ENCODE data around the gene JAM3. TPM values are rescaled to one million over a fixed set of nuclear protein-coding genes. Genes with fewer than 3 reads are reported as not detected.

JAM3 gene
- total and polyA plus RNA-seq, 2 of the 13 experiments (the other 11 are each of a cell fraction or from before 2014, with no cell fraction given), result 0.98 to 2.8 TPM

- BruUV-seq (replicated peaks), result no TSS peak
- H3K9me3 ChIP-seq (ENCODE audit: low read length), result no peaks in the 10 kb centered on the region
- no peaks in the 10 kb centered on the region for H3K36me3 ChIP-seq (replicated peaks in 1 of 2; ENCODE audit: control insufficient read depth in 1 of 2, insufficient read depth in 2 of 2, low read length in 2 of 2)
- CTCF ChIA-PET (ENCODE audit: low intra/inter-chr PET ratio, low total read pairs), result no interaction called here
- 32% methylated on average over 6 of the region's 9 CpGs for WGBS (ENCODE audit: low lambda C conversion rate)
- H2AFZ ChIP-seq (ENCODE audit: low read length), result no peak overlapping the region
- TF ChIP-seq KLF12 (CRISPR knock-in tag; IDR thresholded peaks at IDR 0.05; ENCODE audit: borderline replicate concordance) (no peak), ZFP36 (IDR thresholded peaks at IDR 0.05; ENCODE audit: borderline replicate concordance, low read depth, low read length, partially characterized antibody) (no peak), AHR (CRISPR knock-in tag; IDR thresholded peaks at IDR 0.05) (no peak), RBM39 (IDR thresholded peaks at IDR 0.05; ENCODE audit: low read depth, low read length, poor library complexity, severe bottlenecking) (no peak), TP53 (CRISPR knock-in tag; conservative IDR thresholded peaks at IDR 0.05) (no peak), ZNF709 (CRISPR knock-in tag; IDR thresholded peaks at IDR 0.05) (no peak)
- TF ChIP-seq, protein P1, sequence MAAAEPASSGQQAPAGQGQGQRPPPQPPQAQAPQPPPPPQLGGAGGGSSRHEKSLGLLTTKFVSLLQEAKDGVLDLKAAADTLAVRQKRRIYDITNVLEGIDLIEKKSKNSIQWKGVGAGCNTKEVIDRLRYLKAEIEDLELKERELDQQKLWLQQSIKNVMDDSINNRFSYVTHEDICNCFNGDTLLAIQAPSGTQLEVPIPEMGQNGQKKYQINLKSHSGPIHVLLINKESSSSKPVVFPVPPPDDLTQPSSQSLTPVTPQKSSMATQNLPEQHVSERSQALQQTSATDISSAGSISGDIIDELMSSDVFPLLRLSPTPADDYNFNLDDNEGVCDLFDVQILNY (CRISPR knock-in tag; conservative IDR thresholded peaks at IDR 0.05), result no peak
- POLR2A ChIA-PET, result no interaction called here
- ATAC-seq, result no peak
- FAIRE-seq, result no peak
- peaks cover 2 to 25% of the 10 kb centered on the region in 2 experiments; a peak in 4 of 5 replicates for H3K27me3 ChIP-seq (ENCODE audit: control insufficient read depth in 1 of 2, insufficient read depth in 2 of 2, low read length in 2 of 2)
- H3K79me2 ChIP-seq (ENCODE audit: insufficient read depth, low read length), result no peaks in the 10 kb centered on the region
- H3K4me1 ChIP-seq (ENCODE audit: insufficient read depth, low read length), result no peaks in the 10 kb centered on the region
- no peak for DNase-seq (ENCODE audit: low spot score)
- H3K9ac ChIP-seq (ENCODE audit: insufficient read depth, low read depth, low read length), result no peak overlapping the region
- H3K4me3 ChIP-seq (replicated peaks in 1 of 3; ENCODE audit: insufficient read depth in 1 of 3, low read depth in 2 of 3, low read length in 3 of 3), result no peak overlapping the region
- no peak overlapping the region for H3K27ac ChIP-seq (ENCODE audit: extremely low read length, insufficient read depth, low read length)
- intact Hi-C loops (cut with micrococcal nuclease; ENCODE audit: unreplicated experiment), result no loop called here
- no peak overlapping the region for H3K4me2 ChIP-seq (ENCODE audit: low read depth, low read length)
- in situ Hi-C loops (cut with HindIII; ENCODE audit: extremely low pct_ligation_motif_present, low pct_unique_long_range_greater_than_20kb), result no loop called here
- H4K20me1 ChIP-seq (ENCODE audit: insufficient read depth, low read length), result no peaks in the 10 kb centered on the region
These were observed 13.8 kb upstream of the JAM3 start for GRCh38 chr11:134055029-134055428.

GRCh38 chr11:134060316-134060715, 8.6 kb upstream of the JAM3 start:
- intact Hi-C loops (cut with micrococcal nuclease; ENCODE audit: unreplicated experiment) (no loop called here), in situ Hi-C loops (cut with HindIII; ENCODE audit: extremely low pct_ligation_motif_present, low pct_unique_long_range_greater_than_20kb) (no loop called here)
- Histone ChIP-seq H3K4me1 (ENCODE audit: insufficient read depth, low read length) (no peaks in the 10 kb centered on the region), H3K27ac (ENCODE audit: extremely low read length, insufficient read depth, low read length) (no peak overlapping the region), H3K27me3 (ENCODE audit: control insufficient read depth in 1 of 2, insufficient read depth in 2 of 2, low read length in 2 of 2) (peaks cover 0 to 27% of the 10 kb centered on the region in 2 experiments; a peak in 2 of 5 replicates), H4K20me1 (ENCODE audit: insufficient read depth, low read length) (no peaks in the 10 kb centered on the region), H3K79me2 (ENCODE audit: insufficient read depth, low read length) (no peaks in the 10 kb centered on the region), H2AFZ (ENCODE audit: low read length) (no peak overlapping the region), H3K4me2 (ENCODE audit: low read depth, low read length) (no peak overlapping the region), H3K9ac (ENCODE audit: insufficient read depth, low read depth, low read length) (no peak overlapping the region), H3K9me3 (ENCODE audit: low read length) (no peaks in the 10 kb centered on the region), H3K4me3 (replicated peaks in 1 of 3; ENCODE audit: insufficient read depth in 1 of 3, low read depth in 2 of 3, low read length in 3 of 3) (no peak overlapping the region), H3K36me3 (replicated peaks in 1 of 2; ENCODE audit: control insufficient read depth in 1 of 2, insufficient read depth in 2 of 2, low read length in 2 of 2) (no peaks in the 10 kb centered on the region)
- ATAC-seq (no peak), DNase-seq (ENCODE audit: low spot score) (no peak), FAIRE-seq (no peak)
- WGBS (ENCODE audit: low lambda C conversion rate), result 4% methylated on average over 3 of the region's 3 CpGs
- TF ChIP-seq CAMTA2 (CRISPR knock-in tag; IDR thresholded peaks at IDR 0.05; ENCODE audit: borderline replicate concordance) (no peak), ZNF10 (CRISPR knock-in tag; IDR thresholded peaks at IDR 0.05; ENCODE audit: borderline replicate concordance, low read depth) (no peak), MATR3 (CRISPR knock-in tag; IDR thresholded peaks at IDR 0.05) (no peak), MIXL1 (CRISPR knock-in tag; IDR thresholded peaks at IDR 0.05) (no peak), ZNF713 (CRISPR knock-in tag; IDR thresholded peaks at IDR 0.05) (no peak)
- POLR2A ChIA-PET, result interaction anchor here (0.8 kb wide), 1 partner anchor 12 kb away, joined by 3 read pairs; no protein-coding TSS in a partner anchor
- no TSS peak for BruUV-seq (replicated peaks)
- CTCF ChIA-PET (ENCODE audit: low intra/inter-chr PET ratio, low total read pairs), result no interaction called here
